Measurements from ENCODE around the gene PACSIN2.

Gene PACSIN2, protein sequence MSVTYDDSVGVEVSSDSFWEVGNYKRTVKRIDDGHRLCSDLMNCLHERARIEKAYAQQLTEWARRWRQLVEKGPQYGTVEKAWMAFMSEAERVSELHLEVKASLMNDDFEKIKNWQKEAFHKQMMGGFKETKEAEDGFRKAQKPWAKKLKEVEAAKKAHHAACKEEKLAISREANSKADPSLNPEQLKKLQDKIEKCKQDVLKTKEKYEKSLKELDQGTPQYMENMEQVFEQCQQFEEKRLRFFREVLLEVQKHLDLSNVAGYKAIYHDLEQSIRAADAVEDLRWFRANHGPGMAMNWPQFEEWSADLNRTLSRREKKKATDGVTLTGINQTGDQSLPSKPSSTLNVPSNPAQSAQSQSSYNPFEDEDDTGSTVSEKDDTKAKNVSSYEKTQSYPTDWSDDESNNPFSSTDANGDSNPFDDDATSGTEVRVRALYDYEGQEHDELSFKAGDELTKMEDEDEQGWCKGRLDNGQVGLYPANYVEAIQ

DNA sequence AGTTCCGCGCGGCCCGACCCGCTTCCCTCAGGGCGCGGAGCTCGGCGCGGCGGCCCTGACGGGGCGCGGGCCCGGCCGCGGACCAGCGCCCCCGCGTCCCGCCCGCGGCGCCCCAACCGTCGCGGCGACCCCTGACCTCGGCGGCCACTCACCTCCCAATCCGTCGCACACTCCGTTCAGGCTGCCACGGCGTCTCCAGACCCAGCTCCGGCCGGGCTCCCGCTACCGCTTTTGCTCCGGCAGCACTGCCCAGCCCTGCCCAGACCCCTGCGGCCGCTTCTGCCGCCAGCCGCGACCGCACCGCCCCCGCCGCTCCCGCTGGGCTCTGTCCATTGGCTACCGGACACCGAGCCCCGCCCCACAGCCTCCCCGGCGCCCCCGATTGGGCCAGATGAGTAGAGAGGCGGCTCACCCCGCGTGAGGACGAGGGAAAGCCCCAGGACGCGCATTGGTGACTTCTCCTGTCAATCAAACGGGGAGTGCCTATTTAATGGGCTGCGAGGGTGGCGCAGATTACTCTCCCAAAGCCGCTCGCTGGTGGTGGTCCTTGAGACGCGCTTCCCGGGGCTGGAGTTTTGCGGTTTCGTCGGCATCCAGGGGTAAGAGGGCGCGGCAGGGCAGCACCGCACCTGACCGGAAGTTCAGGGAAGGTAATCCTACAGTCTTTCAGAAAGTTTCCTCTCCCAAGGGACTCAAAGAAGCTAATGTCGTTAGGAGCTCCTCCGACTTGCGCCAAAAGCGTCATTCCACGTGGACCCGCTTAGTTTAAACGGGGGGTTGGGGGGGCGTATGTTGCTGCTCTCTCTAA is at the start of gene PACSIN2:
PACSIN2 (minus strand) TSS at position 281 of the 808 bp plus-strand sequence. CDS start 103,069 bp downstream, outside the sequence.
- peaks cover 5% of the 10 kb centered on the region; the same call in 1 of the 2 replicates for H3K27me3 ChIP-seq (ENCODE audit: control insufficient read depth, insufficient read depth, low read length)
- peak within 1 kb of the TSS; percentile 43; the same call in 1 of the 2 replicates for H3K27ac ChIP-seq (ENCODE audit: low read depth, low read length)
- H3K4me3 ChIP-seq (ENCODE audit: low read depth, low read length) = peak within 1 kb of the TSS; percentile 92
- no peaks in the 10 kb centered on the region for H3K36me3 ChIP-seq (ENCODE audit: control insufficient read depth, insufficient read depth, low read length)
- peaks cover 22% of the 10 kb centered on the region for H3K4me1 ChIP-seq (ENCODE audit: control insufficient read depth, insufficient read depth, low read length)
- no peaks in the 10 kb centered on the region for H3K9me3 ChIP-seq (ENCODE audit: control insufficient read depth, insufficient read depth, low read depth, low read length)
- H3K9ac ChIP-seq (ENCODE audit: low read length) = peak within 1 kb of the TSS; percentile 84

DNA sequence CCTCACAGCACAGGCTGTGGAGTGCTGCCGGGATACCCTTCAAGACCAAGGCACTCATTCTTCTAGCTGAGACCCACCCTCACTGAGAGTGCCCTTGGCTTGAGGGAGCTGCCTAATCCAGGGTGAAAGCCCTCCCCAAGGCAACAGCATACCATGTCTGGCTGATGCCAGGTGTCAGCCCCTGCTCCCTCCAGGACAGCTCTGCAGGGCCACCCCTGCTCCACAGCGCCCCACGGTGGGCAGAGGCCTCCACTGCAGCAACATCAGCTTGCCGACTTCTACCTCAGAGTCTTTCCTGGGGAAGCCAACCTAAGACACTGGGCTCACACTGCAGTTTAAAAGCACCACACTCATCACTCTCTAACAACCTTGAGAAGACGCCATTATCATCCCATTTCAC is 45.2 kb upstream of the PACSIN2 start:
- Histone ChIP-seq H3K9me3 (ENCODE audit: control insufficient read depth, insufficient read depth, low read depth, low read length) (no peaks in the 10 kb centered on the region), H3K9ac (ENCODE audit: low read length) (no peak overlapping the region), H3K27me3 (ENCODE audit: control insufficient read depth, insufficient read depth, low read length) (no peaks in the 10 kb centered on the region), H3K4me1 (ENCODE audit: control insufficient read depth, insufficient read depth, low read length) (no peaks in the 10 kb centered on the region), H3K27ac (ENCODE audit: low read depth, low read length) (no peak overlapping the region), H3K36me3 (ENCODE audit: control insufficient read depth, insufficient read depth, low read length) (peaks cover 3% of the 10 kb centered on the region), H3K4me3 (ENCODE audit: low read depth, low read length) (no peak overlapping the region)

DNA sequence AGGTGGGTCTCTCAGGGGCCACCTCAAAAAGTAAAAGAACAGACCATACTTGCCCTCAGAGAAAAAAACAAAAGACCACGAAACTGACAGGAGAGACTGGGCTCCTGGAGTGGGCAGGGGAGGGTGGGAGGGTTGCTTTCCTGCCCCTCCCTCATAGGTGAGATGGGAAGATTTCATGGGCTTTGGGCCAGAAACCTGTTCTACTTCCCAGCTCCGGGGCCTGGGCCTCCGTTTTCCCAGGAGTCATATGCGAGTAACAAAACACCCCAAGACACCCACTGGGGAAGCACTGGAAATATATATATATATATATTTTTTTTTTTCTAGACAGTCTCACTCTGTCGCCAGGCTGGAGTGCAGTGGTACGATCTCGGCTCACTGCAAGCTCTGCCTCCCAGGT is 42.7 kb upstream of the PACSIN2 start:
- no peak overlapping the region for H3K4me3 ChIP-seq (ENCODE audit: low read depth, low read length)
- no peak overlapping the region for H3K27ac ChIP-seq (ENCODE audit: low read depth, low read length)

DNA sequence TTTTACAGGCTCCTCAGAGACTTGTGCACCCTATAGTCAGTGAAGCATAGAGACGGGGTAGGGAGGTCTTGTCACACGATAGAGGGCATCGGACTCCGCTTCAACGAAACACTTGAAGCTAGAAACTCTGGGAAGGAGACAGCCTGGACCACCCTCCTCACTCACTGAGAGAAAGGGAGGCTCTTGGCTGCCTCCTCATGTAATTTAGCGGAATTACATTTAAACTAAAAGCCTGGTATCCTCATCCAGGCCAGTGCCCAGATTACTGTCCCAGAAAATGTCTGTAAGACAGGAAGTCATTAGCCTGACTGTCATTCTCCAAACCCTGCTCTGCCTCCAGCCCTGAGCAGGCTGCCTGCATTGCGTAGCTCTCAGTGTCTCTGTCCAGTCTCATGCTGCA is 38.2 kb upstream of the PACSIN2 start:
- H3K27me3 ChIP-seq (ENCODE audit: control insufficient read depth, insufficient read depth, low read length) = no peaks in the 10 kb centered on the region
- no peak overlapping the region for H3K9ac ChIP-seq (ENCODE audit: low read length)
- no peaks in the 10 kb centered on the region for H3K4me1 ChIP-seq (ENCODE audit: control insufficient read depth, insufficient read depth, low read length)
- H3K27ac ChIP-seq (ENCODE audit: low read depth, low read length) = no peak overlapping the region
- no peaks in the 10 kb centered on the region for H3K9me3 ChIP-seq (ENCODE audit: control insufficient read depth, insufficient read depth, low read depth, low read length)
- H3K36me3 ChIP-seq (ENCODE audit: control insufficient read depth, insufficient read depth, low read length) = no peaks in the 10 kb centered on the region
- no peak overlapping the region for H3K4me3 ChIP-seq (ENCODE audit: low read depth, low read length)

More for the DNA sequence above, 42.7 kb upstream of the PACSIN2 start:
- H3K36me3 ChIP-seq (ENCODE audit: control insufficient read depth, insufficient read depth, low read length) = no peaks in the 10 kb centered on the region
- H3K9ac ChIP-seq (ENCODE audit: low read length) = no peak overlapping the region
- H3K9me3 ChIP-seq (ENCODE audit: control insufficient read depth, insufficient read depth, low read depth, low read length) = no peaks in the 10 kb centered on the region
- H3K27me3 ChIP-seq (ENCODE audit: control insufficient read depth, insufficient read depth, low read length) = no peaks in the 10 kb centered on the region
- no peaks in the 10 kb centered on the region for H3K4me1 ChIP-seq (ENCODE audit: control insufficient read depth, insufficient read depth, low read length)

DNA sequence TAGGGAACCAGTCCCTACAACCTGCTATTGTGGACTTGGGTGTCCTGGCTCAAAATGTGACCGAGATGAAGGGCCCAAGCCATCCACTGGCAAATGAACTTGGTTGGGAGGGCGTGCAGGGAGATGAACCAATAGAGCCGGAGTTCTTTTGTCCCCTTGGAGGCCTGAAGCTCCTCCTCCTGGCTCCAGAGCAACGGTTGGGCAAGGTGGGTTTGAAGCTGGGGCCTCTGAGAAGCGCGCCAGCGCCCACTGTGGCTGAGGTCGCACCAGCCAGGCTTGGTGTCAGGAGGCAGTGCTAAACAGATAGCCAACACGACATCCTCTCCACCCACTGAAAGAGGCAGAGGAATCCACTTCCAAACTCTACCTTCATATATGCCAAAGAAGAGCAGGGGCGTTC is 36.0 kb upstream of the PACSIN2 start:
- Histone ChIP-seq H3K9me3 (ENCODE audit: control insufficient read depth, insufficient read depth, low read depth, low read length) (no peaks in the 10 kb centered on the region), H3K36me3 (ENCODE audit: control insufficient read depth, insufficient read depth, low read length) (no peaks in the 10 kb centered on the region), H3K4me3 (ENCODE audit: low read depth, low read length) (no peak overlapping the region), H3K27me3 (ENCODE audit: control insufficient read depth, insufficient read depth, low read length) (no peaks in the 10 kb centered on the region), H3K27ac (ENCODE audit: low read depth, low read length) (no peak overlapping the region), H3K9ac (ENCODE audit: low read length) (no peak overlapping the region), H3K4me1 (ENCODE audit: control insufficient read depth, insufficient read depth, low read length) (no peaks in the 10 kb centered on the region)

DNA sequence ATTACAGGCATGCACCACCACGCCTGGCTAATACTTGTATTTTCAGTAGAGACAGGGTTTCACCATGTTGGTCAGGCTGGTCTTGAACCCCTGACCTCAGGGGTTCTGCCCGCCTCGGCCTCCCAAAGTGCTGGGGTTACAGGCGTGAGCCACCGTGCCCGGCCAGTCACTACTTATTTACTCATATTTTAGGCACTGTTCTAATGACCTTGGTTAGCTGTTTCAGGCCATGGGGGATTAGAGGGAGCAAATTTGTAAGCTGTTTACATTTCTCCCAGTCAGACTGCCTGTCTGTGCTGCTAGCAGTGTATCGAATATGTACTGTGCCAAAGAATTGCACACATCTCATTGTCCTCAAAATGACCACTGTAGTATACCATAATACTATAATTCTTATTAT is 32.7 kb upstream of the PACSIN2 start:
- Histone ChIP-seq H3K4me1 (ENCODE audit: control insufficient read depth, insufficient read depth, low read length) (no peaks in the 10 kb centered on the region), H3K9ac (ENCODE audit: low read length) (no peak overlapping the region), H3K9me3 (ENCODE audit: control insufficient read depth, insufficient read depth, low read depth, low read length) (no peaks in the 10 kb centered on the region), H3K4me3 (ENCODE audit: low read depth, low read length) (no peak overlapping the region), H3K27me3 (ENCODE audit: control insufficient read depth, insufficient read depth, low read length) (no peaks in the 10 kb centered on the region), H3K27ac (ENCODE audit: low read depth, low read length) (no peak overlapping the region), H3K36me3 (ENCODE audit: control insufficient read depth, insufficient read depth, low read length) (no peaks in the 10 kb centered on the region)

DNA sequence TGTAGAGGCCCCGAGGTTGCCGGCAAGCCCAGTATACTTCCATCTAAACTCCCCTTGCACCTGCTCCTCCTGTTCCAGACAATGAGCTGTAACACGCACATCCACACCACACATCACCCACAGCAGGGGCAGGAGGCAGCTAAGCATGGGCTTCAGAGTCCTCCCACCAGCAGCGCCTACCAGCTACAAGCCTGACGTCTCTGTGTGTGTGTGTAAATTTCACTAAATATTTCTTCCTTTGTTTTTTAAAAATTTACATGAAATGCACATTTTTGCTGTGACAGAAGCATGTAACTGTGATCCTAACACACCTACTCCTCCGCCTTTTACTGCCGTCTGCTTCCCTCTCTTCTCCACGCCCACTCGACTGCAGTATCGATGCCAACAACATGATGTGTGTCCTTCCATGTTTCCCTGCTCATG is 29.4 kb upstream of the PACSIN2 start:
- H3K4me1 ChIP-seq (ENCODE audit: control insufficient read depth, insufficient read depth, low read length) = 0 out of 2 replicates have a peak, but pooled peaks cover 8% of the 10 kb centered on the region
- H3K4me3 ChIP-seq (ENCODE audit: low read depth, low read length) = no peak overlapping the region
- no peak overlapping the region for H3K27ac ChIP-seq (ENCODE audit: low read depth, low read length)
- no peaks in the 10 kb centered on the region for H3K27me3 ChIP-seq (ENCODE audit: control insufficient read depth, insufficient read depth, low read length)
- no peak overlapping the region for H3K9ac ChIP-seq (ENCODE audit: low read length)
- no peaks in the 10 kb centered on the region for H3K36me3 ChIP-seq (ENCODE audit: control insufficient read depth, insufficient read depth, low read length)
- H3K9me3 ChIP-seq (ENCODE audit: control insufficient read depth, insufficient read depth, low read depth, low read length) = no peaks in the 10 kb centered on the region

DNA sequence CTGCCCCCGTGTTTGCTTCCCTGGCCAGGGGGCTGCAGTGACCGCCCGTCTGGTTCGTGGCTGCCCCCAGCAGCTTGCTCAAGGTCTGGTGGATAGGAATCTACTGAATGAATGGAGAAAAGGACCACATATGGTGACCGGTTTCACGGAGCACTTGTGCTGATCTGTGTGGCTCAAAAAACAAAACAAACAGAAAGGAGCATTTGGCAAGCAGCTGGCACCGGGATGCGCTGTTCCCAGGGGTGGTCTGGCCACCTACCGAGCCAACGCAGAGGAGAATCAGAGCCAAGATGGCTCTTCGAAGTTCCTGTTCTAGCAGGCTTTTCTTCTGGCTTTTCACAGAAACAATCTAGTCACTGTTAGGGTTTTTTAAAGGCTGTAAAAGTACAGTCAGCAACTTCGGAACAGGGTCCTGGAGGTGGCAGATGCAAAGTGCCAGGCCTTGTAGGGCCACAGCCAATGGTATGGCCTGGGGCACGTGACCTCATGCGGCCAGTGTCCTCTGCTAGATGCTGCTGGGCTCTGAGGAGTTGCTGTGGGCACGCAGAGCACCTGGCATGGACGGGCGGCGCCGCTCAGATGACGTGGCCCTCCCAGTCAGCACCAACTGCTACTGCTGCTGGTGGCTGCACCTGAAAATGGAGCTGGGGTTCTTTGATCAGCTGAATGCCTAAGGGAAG is 27.3 kb upstream of the PACSIN2 start:
- Histone ChIP-seq H3K36me3 (ENCODE audit: control insufficient read depth, insufficient read depth, low read length) (no peaks in the 10 kb centered on the region), H3K9me3 (ENCODE audit: control insufficient read depth, insufficient read depth, low read depth, low read length) (no peaks in the 10 kb centered on the region), H3K27me3 (ENCODE audit: control insufficient read depth, insufficient read depth, low read length) (no peaks in the 10 kb centered on the region), H3K4me3 (ENCODE audit: low read depth, low read length) (no peak overlapping the region), H3K27ac (ENCODE audit: low read depth, low read length) (no peak overlapping the region), H3K9ac (ENCODE audit: low read length) (no peak overlapping the region), H3K4me1 (ENCODE audit: control insufficient read depth, insufficient read depth, low read length) (0 out of 2 replicates have a peak, but pooled peaks cover 8% of the 10 kb centered on the region)

DNA sequence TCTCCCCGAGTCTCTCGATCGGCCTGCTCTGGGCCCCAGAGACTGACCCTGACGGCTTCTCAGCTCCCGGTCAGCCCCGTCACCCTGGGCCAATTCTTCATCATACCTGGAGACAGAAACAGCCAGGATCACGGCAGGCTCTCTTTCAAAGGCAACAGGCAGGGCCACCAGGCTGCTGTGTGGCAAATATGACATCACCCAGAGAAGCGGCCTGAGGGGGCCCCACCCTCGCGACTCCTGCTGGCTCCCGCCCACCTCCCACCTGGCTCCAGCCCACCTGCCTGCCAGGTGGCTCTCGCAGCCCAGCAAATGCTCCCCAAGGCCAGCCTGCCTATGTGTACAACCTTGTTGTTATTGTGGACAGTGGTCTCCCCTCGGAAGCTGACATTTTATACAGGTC is 24.9 kb upstream of the PACSIN2 start:
- Histone ChIP-seq H3K9ac (ENCODE audit: low read length) (no peak overlapping the region), H3K9me3 (ENCODE audit: control insufficient read depth, insufficient read depth, low read depth, low read length) (peaks cover 4% of the 10 kb centered on the region; the same call in 1 of the 2 replicates), H3K36me3 (ENCODE audit: control insufficient read depth, insufficient read depth, low read length) (no peaks in the 10 kb centered on the region), H3K27me3 (ENCODE audit: control insufficient read depth, insufficient read depth, low read length) (no peaks in the 10 kb centered on the region), H3K27ac (ENCODE audit: low read depth, low read length) (no peak overlapping the region), H3K4me3 (ENCODE audit: low read depth, low read length) (no peak overlapping the region), H3K4me1 (ENCODE audit: control insufficient read depth, insufficient read depth, low read length) (0 out of 2 replicates have a peak, but pooled peaks cover 10% of the 10 kb centered on the region)

DNA sequence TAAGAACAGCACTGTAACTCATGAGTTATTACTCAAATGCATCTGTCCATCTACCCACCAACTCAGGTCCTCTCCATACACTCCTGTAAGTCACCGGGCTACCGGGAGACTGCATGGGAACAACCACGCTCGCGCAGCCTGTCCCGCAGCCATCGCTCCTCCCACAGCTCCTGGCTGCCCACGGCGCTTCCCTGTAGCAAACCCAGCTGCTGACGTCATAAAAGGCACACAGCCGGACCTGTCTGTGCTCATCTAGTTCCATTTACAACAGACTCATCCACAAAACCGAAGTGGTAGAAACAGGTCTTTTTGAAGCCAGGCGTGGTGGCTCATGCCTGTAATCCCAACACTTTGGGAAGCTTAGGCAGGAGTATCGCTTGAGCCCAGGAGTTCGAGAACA is 23.4 kb upstream of the PACSIN2 start:
- no peak overlapping the region for H3K27ac ChIP-seq (ENCODE audit: low read depth, low read length)
- peaks cover 4% of the 10 kb centered on the region; the same call in 1 of the 2 replicates for H3K9me3 ChIP-seq (ENCODE audit: control insufficient read depth, insufficient read depth, low read depth, low read length)
- H3K4me3 ChIP-seq (ENCODE audit: low read depth, low read length) = no peak overlapping the region
- 0 out of 2 replicates have a peak, but pooled peaks cover 10% of the 10 kb centered on the region for H3K4me1 ChIP-seq (ENCODE audit: control insufficient read depth, insufficient read depth, low read length)
- H3K9ac ChIP-seq (ENCODE audit: low read length) = no peak overlapping the region
- H3K36me3 ChIP-seq (ENCODE audit: control insufficient read depth, insufficient read depth, low read length) = no peaks in the 10 kb centered on the region
- H3K27me3 ChIP-seq (ENCODE audit: control insufficient read depth, insufficient read depth, low read length) = no peaks in the 10 kb centered on the region

Measured in HUES6 (cell line).